Natural killer cell (primary cell): ENCODE measurements around the gene SPNS2. TPM values are rescaled to one million over a fixed set of nuclear protein-coding genes. Genes with fewer than 3 reads are reported as not detected.

Source experiments
- ATAC-seq, 3 donors: fragments of 150-1000 bp in 2 of 3; fragments of 200-7000 bp in 1 of 3; cut with Tn5 transposase; 1 replicate in 1 of 3; 2 replicates in 2 of 3; pipeline ENCODE4 v1.10.0; 2021; ENCODE audit warnings: mild to moderate bottlenecking in 2 of 3, moderate library complexity in 2 of 3
- DNase-seq, 2 donors: peaks; one replicate each; pipeline versions ENCODE4 v3.0.0 to v3.0.0-alpha.2; 2013 to 2021; ENCODE audit warnings: mixed read lengths in 1 of 2
- H3K27ac ChIP-seq: one replicate; pipeline ENCODE4 v1.5.1; 2013; ENCODE audit warnings: mild to moderate bottlenecking, low read length
- H3K27me3 ChIP-seq: one replicate; pipeline ENCODE4 v1.6.1; 2013; ENCODE audit warnings: low read length; ENCODE audit not compliant: control insufficient read depth, insufficient read depth
- H3K36me3 ChIP-seq: one replicate; pipeline ENCODE4 v1.6.1; 2013; ENCODE audit warnings: low read length; ENCODE audit not compliant: control insufficient read depth, insufficient read depth
- H3K4me1 ChIP-seq: one replicate; pipeline ENCODE4 v1.6.1; 2013; ENCODE audit warnings: low read length; ENCODE audit not compliant: control insufficient read depth, insufficient read depth
- H3K4me3 ChIP-seq: one replicate; pipeline ENCODE4 v1.5.1; 2013; ENCODE audit warnings: low read length
- H3K9me3 ChIP-seq: one replicate; pipeline ENCODE4 v1.6.1; 2013; ENCODE audit warnings: low read length; ENCODE audit not compliant: control insufficient read depth, insufficient read depth
- H3K27ac Mint-ChIP-seq, 2 donors: one replicate each; pipeline ENCODE4 v1.8.0; 2022; ENCODE audit warnings: mild to moderate bottlenecking in 2 of 2, mixed read lengths in 2 of 2, moderate library complexity in 1 of 2
- H3K27me3 Mint-ChIP-seq, 2 donors: one replicate each; pipeline ENCODE4 v1.8.0; 2022; ENCODE audit warnings: low read depth in 2 of 2, mixed read lengths in 2 of 2
- H3K36me3 Mint-ChIP-seq: one replicate; pipeline ENCODE4 v1.8.0; 2022; ENCODE audit warnings: mixed read lengths
- H3K4me1 Mint-ChIP-seq, 2 donors: one replicate each; pipeline ENCODE4 v1.8.0; 2022; ENCODE audit warnings: mixed read lengths in 2 of 2
- H3K4me3 Mint-ChIP-seq: one replicate; pipeline ENCODE4 v1.8.0; 2022; ENCODE audit warnings: mild to moderate bottlenecking, moderate library complexity, mixed read lengths
- H3K9me3 Mint-ChIP-seq, 2 donors: one replicate each; pipeline ENCODE4 v1.8.0; 2022; ENCODE audit warnings: mixed read lengths in 2 of 2
- WGBS: methylation state at CpG from one replicate; pipeline ENCODE4 v1.1.7; 2013; ENCODE audit warnings: missing lambda C conversion rate; ENCODE audit not compliant: insufficient coverage; 5-methylcytosine and 5-hydroxymethylcytosine counted together
- intact Hi-C: fragments of 100-400 bp; cut with micrococcal nuclease; formaldehyde crosslinking; loops from one replicate; pipeline ENCODE4 v1.14.2; 2022
- total RNA-seq, 4 donors: library from RNA; stranded (reverse); fragments of 120-200 nt in 1 of 4; gene quantifications; one replicate each; pipeline versions ENCODE4 v1.2.3 to v1.2.4, GENCODE V29; 2013 to 2022
- TF ChIP-seq, protein P1 (sequence below): fragments of 200-600 bp; IDR thresholded peaks from one replicate; pipeline ENCODE4 v1.8.0; 2022; ENCODE audit warnings: antibody characterized with exemption

The SPNS2 gene
- total RNA-seq, 3 donors from 2014 or later (not counting 1 experiment from before 2014, with no cell fraction given), result 0.28 to 0.93 (median 0.43) TPM

DNA sequence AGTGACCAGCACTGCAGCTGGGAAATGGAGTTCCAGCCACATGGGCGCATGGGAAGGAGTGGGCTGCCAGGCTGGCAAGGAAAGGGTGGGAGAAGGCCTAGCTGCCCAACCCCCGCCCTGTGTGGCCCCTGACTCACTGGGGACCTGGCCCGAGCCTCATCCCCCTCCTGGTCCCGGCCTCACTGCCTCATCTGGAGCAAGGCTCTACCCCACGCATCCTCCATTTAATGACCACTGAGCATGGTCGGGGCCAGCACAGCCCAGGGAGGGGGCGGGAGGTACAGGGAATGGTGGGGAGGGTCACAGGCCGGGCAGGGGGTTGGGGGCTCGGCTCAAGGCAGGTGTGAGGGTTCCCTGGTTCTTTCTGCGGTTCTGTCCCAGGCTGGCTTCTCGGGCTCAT lies 16.1 kb downstream of the SPNS2 start:
- Histone ChIP-seq H3K4me1 (peaks cover 13% of the 10 kb centered on the region), H3K27ac (no peak overlapping the region), H3K27me3 (no peaks in the 10 kb centered on the region), H3K4me3 (no peak overlapping the region), H3K36me3 (no peaks in the 10 kb centered on the region), H3K9me3 (no peaks in the 10 kb centered on the region)
- TF ChIP-seq, protein P1, sequence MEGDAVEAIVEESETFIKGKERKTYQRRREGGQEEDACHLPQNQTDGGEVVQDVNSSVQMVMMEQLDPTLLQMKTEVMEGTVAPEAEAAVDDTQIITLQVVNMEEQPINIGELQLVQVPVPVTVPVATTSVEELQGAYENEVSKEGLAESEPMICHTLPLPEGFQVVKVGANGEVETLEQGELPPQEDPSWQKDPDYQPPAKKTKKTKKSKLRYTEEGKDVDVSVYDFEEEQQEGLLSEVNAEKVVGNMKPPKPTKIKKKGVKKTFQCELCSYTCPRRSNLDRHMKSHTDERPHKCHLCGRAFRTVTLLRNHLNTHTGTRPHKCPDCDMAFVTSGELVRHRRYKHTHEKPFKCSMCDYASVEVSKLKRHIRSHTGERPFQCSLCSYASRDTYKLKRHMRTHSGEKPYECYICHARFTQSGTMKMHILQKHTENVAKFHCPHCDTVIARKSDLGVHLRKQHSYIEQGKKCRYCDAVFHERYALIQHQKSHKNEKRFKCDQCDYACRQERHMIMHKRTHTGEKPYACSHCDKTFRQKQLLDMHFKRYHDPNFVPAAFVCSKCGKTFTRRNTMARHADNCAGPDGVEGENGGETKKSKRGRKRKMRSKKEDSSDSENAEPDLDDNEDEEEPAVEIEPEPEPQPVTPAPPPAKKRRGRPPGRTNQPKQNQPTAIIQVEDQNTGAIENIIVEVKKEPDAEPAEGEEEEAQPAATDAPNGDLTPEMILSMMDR, result no peak
- H3K4me3 Mint-ChIP-seq, result no peak overlapping the region
- H3K36me3 Mint-ChIP-seq, result no peaks in the 10 kb centered on the region
- no peak overlapping the region for H3K27ac Mint-ChIP-seq
- H3K27me3 Mint-ChIP-seq, result no peaks in the 10 kb centered on the region
- ATAC-seq, result no peak
- H3K9me3 Mint-ChIP-seq, result no peaks in the 10 kb centered on the region
- intact Hi-C loops, result no loop called here
- no peak for DNase-seq
- WGBS, result 86% methylated on average over 11 of the region's 11 CpGs
- H3K4me1 Mint-ChIP-seq, result peaks cover 1 to 13% of the 10 kb centered on the region in 2 donors

DNA sequence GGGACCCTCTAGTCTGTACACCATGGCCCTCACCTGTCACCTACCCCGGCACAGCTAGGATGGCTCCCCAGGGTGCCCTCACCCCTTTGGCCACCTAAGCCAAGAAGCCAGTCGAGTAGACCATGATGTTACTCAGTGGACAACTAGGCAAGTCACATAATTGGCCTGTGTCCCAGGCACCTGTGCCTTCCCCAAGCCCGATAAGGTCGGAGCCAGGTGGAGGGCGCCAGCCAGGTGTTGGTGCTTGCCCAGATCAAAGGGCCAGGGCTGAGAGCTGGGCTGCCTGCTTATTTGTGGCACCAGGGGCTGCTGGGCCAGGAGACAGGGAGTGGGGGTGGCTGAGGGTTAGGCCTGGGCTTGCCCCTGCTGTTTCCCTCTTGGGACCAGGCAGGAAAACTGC lies 16.8 kb downstream of the SPNS2 start:
- H3K27ac Mint-ChIP-seq, result no peak overlapping the region
- peaks cover 0 to 9% of the 10 kb centered on the region in 2 donors for H3K4me1 Mint-ChIP-seq
- Histone ChIP-seq H3K27ac (no peak overlapping the region), H3K4me3 (no peak overlapping the region), H3K4me1 (peaks cover 6% of the 10 kb centered on the region), H3K9me3 (no peaks in the 10 kb centered on the region), H3K36me3 (no peaks in the 10 kb centered on the region), H3K27me3 (no peaks in the 10 kb centered on the region)
- H3K36me3 Mint-ChIP-seq, result no peaks in the 10 kb centered on the region
- WGBS, result 90% methylated on average over 5 of the region's 5 CpGs
- no peaks in the 10 kb centered on the region for H3K27me3 Mint-ChIP-seq
- no peaks in the 10 kb centered on the region for H3K9me3 Mint-ChIP-seq
- intact Hi-C loops, result no loop called here
- H3K4me3 Mint-ChIP-seq, result no peak overlapping the region
- no peak for ATAC-seq
- DNase-seq, result no peak
- TF ChIP-seq, protein P1, result no peak

DNA sequence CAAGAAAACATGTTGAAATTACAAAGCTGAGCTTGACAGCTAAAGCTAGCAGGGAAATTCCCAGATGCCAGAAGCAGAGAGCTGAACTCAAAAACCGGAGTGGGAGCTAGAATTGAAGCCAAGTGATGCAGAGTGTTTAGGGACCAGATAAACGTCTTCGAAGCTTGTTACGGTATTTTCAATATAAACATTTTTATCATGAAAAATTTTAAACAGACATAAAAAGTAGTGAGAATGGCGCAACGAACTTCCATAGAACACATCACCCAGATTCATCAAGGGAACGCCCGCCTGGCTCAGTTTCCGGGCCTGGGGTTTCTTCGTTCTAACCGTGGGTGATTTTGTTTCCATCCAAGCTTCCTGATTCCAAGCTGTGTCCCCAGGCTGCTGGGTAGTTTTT lies 18.1 kb downstream of the SPNS2 start:
- H3K36me3 Mint-ChIP-seq, result no peaks in the 10 kb centered on the region

DNA sequence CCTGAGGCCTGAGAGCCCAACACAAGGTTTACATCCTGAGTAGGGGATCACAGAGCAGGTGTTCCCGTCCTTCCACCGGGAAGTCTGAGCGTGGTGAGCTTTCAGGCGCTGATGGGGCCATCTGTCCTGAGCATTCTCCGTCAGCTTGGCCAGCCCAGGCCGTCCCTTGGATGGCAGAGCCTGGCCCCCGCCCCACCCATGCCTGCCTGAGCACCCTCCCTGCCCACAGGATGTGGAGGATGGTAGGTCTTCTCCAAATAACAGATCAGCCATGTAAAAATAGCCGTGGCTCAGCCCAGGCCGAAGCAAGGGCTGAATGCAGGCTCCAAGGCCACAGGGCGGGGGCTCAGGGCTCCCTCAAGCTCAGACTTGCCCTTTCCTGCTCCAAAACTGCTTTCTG lies 20.2 kb downstream of the SPNS2 start:
- Mint-ChIP-seq H3K4me3 (no peak overlapping the region), H3K27ac (no peak overlapping the region), H3K9me3 (no peaks in the 10 kb centered on the region), H3K27me3 (no peaks in the 10 kb centered on the region), H3K4me1 (no peaks in the 10 kb centered on the region), H3K36me3 (no peaks in the 10 kb centered on the region)
- 77% methylated on average over 10 of the region's 10 CpGs for WGBS
- no peak overlapping the region for H3K4me3 ChIP-seq
- H3K9me3 ChIP-seq, result no peaks in the 10 kb centered on the region
- TF ChIP-seq, protein P1, result no peak
- intact Hi-C loops, result no loop called here
- DNase-seq (no peak), ATAC-seq (no peak)
- H3K4me1 ChIP-seq, result no peaks in the 10 kb centered on the region
- H3K27me3 ChIP-seq, result no peaks in the 10 kb centered on the region
- H3K36me3 ChIP-seq, result no peaks in the 10 kb centered on the region
- no peak overlapping the region for H3K27ac ChIP-seq

More for the DNA sequence above, 18.1 kb downstream of the SPNS2 start:
- Histone ChIP-seq H3K36me3 (no peaks in the 10 kb centered on the region), H3K4me3 (no peak overlapping the region), H3K9me3 (no peaks in the 10 kb centered on the region), H3K27ac (no peak overlapping the region), H3K4me1 (no peaks in the 10 kb centered on the region), H3K27me3 (no peaks in the 10 kb centered on the region)
- Mint-ChIP-seq H3K9me3 (no peaks in the 10 kb centered on the region), H3K27ac (no peak overlapping the region), H3K27me3 (no peaks in the 10 kb centered on the region), H3K4me1 (no peaks in the 10 kb centered on the region), H3K4me3 (no peak overlapping the region)
- ATAC-seq (no peak), DNase-seq (no peak)
- intact Hi-C loops, result no loop called here
- WGBS, result 92% methylated on average over 9 of the region's 11 CpGs
- TF ChIP-seq, protein P1, result no peak
